Breast epithelium (tissue), 4 donors: Measurements from ENCODE around the gene DMRT3. TPM values are rescaled to one million over a fixed set of nuclear protein-coding genes. Genes with fewer than 3 reads are reported as not detected.

Experiments
- DNase-seq, 2 donors: peaks; one replicate each; pipeline ENCODE4 v3.0.0-alpha.2; 2019; ENCODE audit warnings: low spot score in 2 of 2
- H3K27ac ChIP-seq, 2 donors: fragments of 200-600 bp; sonication (generic) in 1 of 2; one replicate each; pipeline ENCODE4 v1.5.1; 2016 to 2019; ENCODE audit warnings: mild to moderate bottlenecking in 1 of 2
- H3K27me3 ChIP-seq, 2 donors: fragments of 200-600 bp; sonication (generic) in 1 of 2; one replicate each; pipeline versions ENCODE4 v1.5.1 to v1.6.0; 2017 to 2019; ENCODE audit warnings: control low read depth in 1 of 2, mild to moderate bottlenecking in 1 of 2
- H3K36me3 ChIP-seq: fragments of 200-600 bp; one replicate; pipeline ENCODE4 v1.5.1; 2019
- H3K4me1 ChIP-seq, 2 donors: fragments of 200-600 bp; sonication (generic); one replicate each; pipeline ENCODE4 v1.5.1; 2016 to 2019; ENCODE audit warnings: control low read depth in 1 of 2
- H3K4me3 ChIP-seq, 3 donors: fragments of 200-600 bp; sonication (generic); 1 replicate in 2 of 3; 2 replicates in 1 of 3; pipeline ENCODE4 v1.5.1; 2016 to 2019; ENCODE audit warnings: mild to moderate bottlenecking in 3 of 3, moderate library complexity in 2 of 3
- H3K9me3 ChIP-seq, 2 donors: fragments of 200-600 bp; sonication (generic) in 1 of 2; one replicate each; pipeline ENCODE4 v1.5.1; 2016 to 2019; ENCODE audit warnings: control low read depth in 1 of 2
- CTCF ChIP-seq, 3 donors: fragments of 450-650 bp; IDR thresholded peaks; one replicate each; pipeline ENCODE4 v1.5.1; 2016 to 2017; ENCODE audit warnings: antibody characterized with exemption in 3 of 3, mild to moderate bottlenecking in 3 of 3, moderate library complexity in 3 of 3
- POLR2A ChIP-seq: fragments of 450-650 bp; IDR thresholded peaks from one replicate; pipeline ENCODE4 v1.6.1; 2016; ENCODE audit warnings: antibody characterized with exemption, mild to moderate bottlenecking, moderate library complexity
- POLR2AphosphoS5 ChIP-seq, 3 donors: sonication (generic); formaldehyde crosslinking; IDR thresholded peaks; one replicate each; pipeline ENCODE4 v1.6.1; 2017; ENCODE audit warnings: antibody characterized with exemption in 3 of 3
- intact Hi-C: fragments of 100-400 bp; cut with DNase I; formaldehyde crosslinking; loops from one replicate; pipeline ENCODE4 v1.15.1; 2023; ENCODE audit warnings: low total_unique reads
- total RNA-seq, 3 donors: library from RNA; depleted of rRNA; stranded (reverse); fragments of >200 nt; gene quantifications; one replicate each; pipeline ENCODE4 v1.1.0, GENCODE V29; 2016

Gene DMRT3
- total RNA-seq, 3 donors from 2014 or later, result 0.29 to 1.8 (median 0.33) TPM

GRCh38 chr9:965497-965896 is 11.0 kb upstream of the DMRT3 start:
- Histone ChIP-seq H3K27me3 (peaks cover 11 to 80% of the 10 kb centered on the region in 2 donors), H3K27ac (no peak overlapping the region), H3K4me1 (no peaks in the 10 kb centered on the region), H3K9me3 (no peaks in the 10 kb centered on the region), H3K36me3 (no peaks in the 10 kb centered on the region), H3K4me3 (no peak overlapping the region)
- intact Hi-C loops, result no loop called here
- no peak for DNase-seq
- TF ChIP-seq POLR2AphosphoS5 (IDR thresholded peaks at IDR 0.05), result no peak
- no peak for TF ChIP-seq CTCF (IDR thresholded peaks at IDR 0.05)
- TF ChIP-seq POLR2A, result no peak

- H3K4me3 ChIP-seq, result no peak overlapping the region
- no peak for TF ChIP-seq POLR2A
- no peak for TF ChIP-seq CTCF (IDR thresholded peaks at IDR 0.05)
- no peak for TF ChIP-seq POLR2AphosphoS5 (IDR thresholded peaks at IDR 0.05)
- H3K36me3 ChIP-seq, result no peaks in the 10 kb centered on the region
- intact Hi-C loops, result no loop called here
- H3K27me3 ChIP-seq, result peaks cover 16 to 82% of the 10 kb centered on the region in 2 donors
- no peaks in the 10 kb centered on the region for H3K9me3 ChIP-seq
- no peak overlapping the region for H3K27ac ChIP-seq
- no peaks in the 10 kb centered on the region for H3K4me1 ChIP-seq
- DNase-seq, result no peak
These were observed 9.6 kb upstream of the DMRT3 start for GRCh38 chr9:966870-967269.

GRCh38 chr9:967436-967835 is 9.0 kb upstream of the DMRT3 start:
- peaks cover 19 to 82% of the 10 kb centered on the region in 2 donors for H3K27me3 ChIP-seq
- H3K4me3 ChIP-seq, result no peak overlapping the region
- intact Hi-C loops, result no loop called here
- TF ChIP-seq CTCF (IDR thresholded peaks at IDR 0.05) (no peak), POLR2AphosphoS5 (IDR thresholded peaks at IDR 0.05) (no peak), POLR2A (no peak)
- H3K27ac ChIP-seq, result no peak overlapping the region
- no peaks in the 10 kb centered on the region for H3K4me1 ChIP-seq
- DNase-seq, result no peak
- H3K36me3 ChIP-seq, result no peaks in the 10 kb centered on the region
- no peaks in the 10 kb centered on the region for H3K9me3 ChIP-seq

GRCh38 chr9:967903-968641 is 8.4 kb upstream of the DMRT3 start:
- intact Hi-C loops, result no loop called here
- Histone ChIP-seq H3K9me3 (no peaks in the 10 kb centered on the region), H3K36me3 (no peaks in the 10 kb centered on the region), H3K27ac (no peak overlapping the region), H3K27me3 (peaks cover 19 to 84% of the 10 kb centered on the region in 2 donors), H3K4me3 (no peak overlapping the region), H3K4me1 (no peaks in the 10 kb centered on the region)
- no peak for DNase-seq
- TF ChIP-seq POLR2A, result no peak

- Histone ChIP-seq H3K36me3 (no peaks in the 10 kb centered on the region), H3K27ac (no peak overlapping the region), H3K4me3 (no peak overlapping the region), H3K4me1 (no peaks in the 10 kb centered on the region), H3K9me3 (no peaks in the 10 kb centered on the region), H3K27me3 (peaks cover 19 to 97% of the 10 kb centered on the region in 2 donors)
- intact Hi-C loops, result no loop called here
- DNase-seq, result no peak
- TF ChIP-seq CTCF (IDR thresholded peaks at IDR 0.05), result no peak
- no peak for TF ChIP-seq POLR2AphosphoS5 (IDR thresholded peaks at IDR 0.05)
- TF ChIP-seq POLR2A, result no peak
These were observed 6.9 kb upstream of the DMRT3 start for GRCh38 chr9:969310-970150.
